PC-3 (cell line): ENCODE measurements around the gene EME2.

Experiments used
- EZH2 ChIP-seq: fragments of 300-600 bp; sonication (generic); IDR thresholded peaks from one replicate; pipeline ENCODE4 v1.6.1; 2017; ENCODE audit warnings: antibody characterized with exemption, mild to moderate bottlenecking, low read length; ENCODE audit not compliant: unreplicated experiment
- EZH2phosphoT487 ChIP-seq: fragments of 300-600 bp; sonication (generic); IDR thresholded peaks from 2 replicates; pipeline ENCODE4 v1.6.1; 2018; ENCODE audit warnings: mild to moderate bottlenecking, antibody characterized with exemption, low read length, borderline replicate concordance
- TF ChIP-seq, protein P1 (sequence below): fragments of 300-600 bp; sonication (generic); conservative IDR thresholded peaks from 2 replicates; pipeline ENCODE4 v1.5.1; 2017; ENCODE audit warnings: antibody characterized with exemption, low read depth, mild to moderate bottlenecking, low read length

DNA sequence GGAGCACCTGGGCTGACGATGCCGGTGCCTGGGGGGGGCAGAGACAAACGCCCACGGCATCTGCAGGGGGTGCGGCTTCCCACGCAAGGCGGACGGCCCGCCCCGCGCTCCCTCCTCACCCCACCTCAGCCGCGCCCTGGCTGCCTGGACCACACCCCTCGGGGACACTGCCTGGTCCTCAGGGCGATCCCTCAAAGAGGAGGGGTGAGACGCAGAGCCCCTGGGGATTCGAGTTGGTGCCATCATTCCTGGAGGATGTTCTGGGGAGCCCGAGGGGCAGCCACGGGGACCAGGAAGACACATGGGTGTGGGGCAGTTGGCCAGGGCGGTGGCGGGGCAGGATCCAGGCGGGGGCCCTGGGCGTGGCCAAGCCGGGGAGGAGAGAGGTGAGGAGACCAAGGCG is 17.0 kb downstream of the EME2 start:
- TF ChIP-seq, protein P1, sequence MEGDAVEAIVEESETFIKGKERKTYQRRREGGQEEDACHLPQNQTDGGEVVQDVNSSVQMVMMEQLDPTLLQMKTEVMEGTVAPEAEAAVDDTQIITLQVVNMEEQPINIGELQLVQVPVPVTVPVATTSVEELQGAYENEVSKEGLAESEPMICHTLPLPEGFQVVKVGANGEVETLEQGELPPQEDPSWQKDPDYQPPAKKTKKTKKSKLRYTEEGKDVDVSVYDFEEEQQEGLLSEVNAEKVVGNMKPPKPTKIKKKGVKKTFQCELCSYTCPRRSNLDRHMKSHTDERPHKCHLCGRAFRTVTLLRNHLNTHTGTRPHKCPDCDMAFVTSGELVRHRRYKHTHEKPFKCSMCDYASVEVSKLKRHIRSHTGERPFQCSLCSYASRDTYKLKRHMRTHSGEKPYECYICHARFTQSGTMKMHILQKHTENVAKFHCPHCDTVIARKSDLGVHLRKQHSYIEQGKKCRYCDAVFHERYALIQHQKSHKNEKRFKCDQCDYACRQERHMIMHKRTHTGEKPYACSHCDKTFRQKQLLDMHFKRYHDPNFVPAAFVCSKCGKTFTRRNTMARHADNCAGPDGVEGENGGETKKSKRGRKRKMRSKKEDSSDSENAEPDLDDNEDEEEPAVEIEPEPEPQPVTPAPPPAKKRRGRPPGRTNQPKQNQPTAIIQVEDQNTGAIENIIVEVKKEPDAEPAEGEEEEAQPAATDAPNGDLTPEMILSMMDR = no peak
- TF ChIP-seq EZH2phosphoT487 (no peak), EZH2 (no peak)
